Stimulated activated CD8-positive, alpha-beta memory T cell treated with anti-CD3 and anti-CD28 coated beads, Interleukin-12 subunit alpha, Interleukin-12 subunit beta, amount 100 ng/mL, for 4 hours (primary cell): ENCODE measurements around the gene ZNF547.

Source experiments
- DNase-seq: peaks from one replicate; pipeline ENCODE4 v3.0.0-alpha.2; 2020; ENCODE audit warnings: low read depth

The ZNF547 gene

DNA sequence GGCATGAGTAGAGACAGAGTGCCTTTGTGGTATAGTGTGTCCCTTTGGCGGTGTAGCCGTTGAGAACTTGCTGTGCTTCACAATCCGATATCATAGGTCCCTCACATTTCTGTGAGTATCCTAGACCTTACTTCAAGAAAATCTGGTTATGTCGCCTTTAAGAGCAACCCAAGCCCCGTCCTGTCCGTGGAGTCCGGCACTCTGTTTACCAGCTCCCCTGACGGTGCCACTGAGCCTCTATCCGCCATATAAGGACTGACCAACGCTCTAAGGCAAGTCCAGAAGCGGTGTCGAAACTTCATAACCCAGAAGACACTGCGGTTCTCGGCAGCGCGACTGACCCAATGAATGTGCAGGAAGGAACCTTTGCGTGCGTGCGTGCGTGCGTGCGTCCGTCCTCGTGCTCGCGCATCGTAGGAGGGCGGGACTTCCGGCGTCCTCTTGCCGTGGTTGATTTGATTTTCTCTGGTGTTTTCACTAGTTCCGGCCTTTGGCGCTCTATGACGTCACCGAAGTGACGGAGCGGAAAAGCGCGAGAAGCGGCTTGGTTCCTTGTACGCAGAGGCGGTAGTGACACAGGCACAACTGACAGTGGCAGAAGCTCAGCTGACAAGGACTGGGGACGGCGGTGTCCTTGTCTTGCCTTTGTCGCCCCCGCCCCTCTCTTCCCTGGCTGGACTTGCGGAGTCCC lies at the start of gene ZNF547, which contains the start of gene TRAPPC2B:
ZNF547 (plus strand) TSS at position 555 of the 691 bp plus-strand sequence. CDS start 5,005 bp downstream, outside the sequence.
TRAPPC2B (plus strand) TSS at position 555 of the 691 bp plus-strand sequence. CDS start 1,283 bp downstream, outside the sequence.
- peak; percentile 98 for DNase-seq

DNA sequence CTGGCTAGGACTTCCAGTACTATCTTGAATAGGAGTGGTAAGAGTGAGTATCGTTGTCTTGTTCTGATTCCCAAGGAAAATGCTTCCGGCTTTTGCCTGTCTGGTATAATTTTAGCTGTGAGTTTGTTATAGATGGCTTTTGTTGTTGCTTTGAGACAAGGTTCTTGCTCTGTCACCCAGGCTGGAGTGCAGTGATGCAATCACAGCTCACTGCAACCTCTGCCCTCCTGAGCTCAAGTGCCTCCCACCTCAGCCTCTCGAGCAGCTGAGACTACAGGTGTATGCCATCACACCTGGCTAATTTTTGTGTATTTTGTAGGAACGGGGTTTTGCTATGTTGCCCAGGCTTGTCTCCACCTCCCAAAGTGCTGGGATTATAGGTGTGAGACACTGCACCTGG lies 49.2 kb upstream of the ZNF547 start:
- no peak for DNase-seq

DNA sequence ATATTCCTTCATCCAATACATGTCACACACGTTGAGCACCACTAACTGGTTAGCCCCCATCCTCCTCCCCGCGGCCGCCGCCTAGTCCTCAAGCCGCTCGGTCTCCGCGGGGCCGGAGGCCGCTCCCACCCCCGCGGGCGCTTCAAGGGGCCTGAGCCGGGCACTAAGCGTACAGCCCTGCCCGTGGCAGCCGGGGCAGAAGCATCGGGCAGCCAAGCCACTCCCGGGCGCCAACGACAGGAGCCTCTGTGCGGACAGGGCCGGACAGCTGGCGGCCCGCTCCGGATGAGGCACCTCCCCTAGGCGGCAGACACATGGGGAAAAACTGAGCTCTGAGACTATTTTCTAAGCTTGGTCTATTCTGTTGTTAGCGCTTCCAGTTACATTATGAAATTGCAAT lies 45.8 kb upstream of the ZNF547 start:
- DNase-seq: no peak

DNA sequence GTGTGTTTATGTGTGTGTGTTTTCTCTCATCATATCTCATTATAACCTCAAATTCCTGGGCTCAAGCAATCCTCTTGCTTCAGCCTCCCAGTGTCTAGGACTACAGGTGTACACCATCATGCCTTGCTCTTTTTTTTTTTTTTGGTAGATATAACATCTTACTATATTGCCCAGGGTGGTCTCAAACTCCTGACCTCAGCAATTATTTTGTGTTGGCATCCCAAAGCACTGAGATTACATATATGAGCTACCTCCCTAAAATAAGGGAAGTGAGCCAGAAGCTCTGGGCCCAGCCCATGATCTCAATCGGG lies 43.5 kb upstream of the ZNF547 start:
- DNase-seq: no peak

DNA sequence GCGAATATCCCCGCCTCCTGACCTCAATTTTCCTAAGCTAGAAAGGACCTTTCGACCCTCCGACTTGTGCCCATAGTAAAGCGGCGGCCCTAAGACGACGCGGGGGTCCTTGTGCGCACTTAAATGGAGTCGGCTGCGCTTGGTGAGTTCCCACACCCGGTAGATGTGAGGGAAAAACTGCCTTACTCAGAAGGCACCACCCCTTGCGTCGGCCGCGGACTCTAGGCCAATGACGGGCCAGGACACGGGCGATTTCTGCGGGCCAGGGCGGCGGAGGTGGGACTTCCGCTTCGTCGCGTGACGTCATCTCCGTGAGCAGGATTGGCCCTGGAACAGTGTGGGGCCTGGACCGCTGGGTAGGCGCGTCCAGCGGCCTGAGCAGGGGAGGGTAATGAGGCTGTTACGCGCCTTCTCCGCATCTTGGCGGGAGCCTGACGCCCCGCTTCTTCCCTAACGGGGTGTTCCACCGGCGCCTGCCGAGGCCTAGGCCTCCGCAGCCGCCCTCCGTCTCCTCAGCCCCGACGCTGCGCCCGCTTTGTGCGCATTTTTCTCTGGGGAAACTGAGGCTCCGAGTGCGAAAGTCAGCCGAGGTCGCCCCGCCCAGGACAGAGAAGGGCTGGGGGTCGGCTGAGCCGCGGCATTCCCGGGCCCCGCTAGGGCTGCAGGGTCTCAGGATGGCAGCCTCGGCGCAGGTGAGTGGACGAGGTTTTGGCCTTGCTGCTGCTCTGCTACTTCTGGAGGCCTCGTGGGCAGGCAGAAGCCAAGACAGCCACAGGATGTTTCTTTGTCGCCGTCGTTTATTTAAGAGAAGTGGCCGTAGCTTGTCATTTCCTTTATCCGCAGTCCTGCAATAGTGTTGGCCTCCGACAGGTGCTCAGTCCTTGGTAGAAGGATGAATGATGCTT lies 42.9 kb upstream of the ZNF547 start, which contains the start of gene ZNF543:
ZNF543 (plus strand) TSS at position 293 of the 905 bp plus-strand sequence; CDS start at position 675, 382 bp downstream.
- DNase-seq: peak; percentile 82

DNA sequence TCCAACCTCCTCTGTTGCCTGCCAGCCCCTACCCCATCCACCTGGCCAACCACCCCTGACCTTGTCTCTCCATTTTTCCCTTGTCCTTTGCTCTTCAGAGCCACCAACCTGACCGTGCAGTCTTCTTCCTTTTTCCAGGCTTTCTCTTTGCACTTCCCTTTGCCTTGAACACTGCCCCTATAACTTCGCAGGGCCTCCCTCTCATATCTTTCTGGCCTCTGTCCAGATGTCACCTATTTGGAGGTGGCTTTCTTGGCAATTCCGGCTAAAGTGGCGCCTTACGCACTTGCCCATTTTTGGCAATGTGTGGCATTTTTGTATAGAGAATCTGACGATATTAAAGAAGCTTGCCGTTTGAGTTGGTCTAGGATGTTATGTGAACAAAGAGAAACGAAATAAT lies 42.2 kb upstream of the ZNF547 start:
- DNase-seq: no peak

DNA sequence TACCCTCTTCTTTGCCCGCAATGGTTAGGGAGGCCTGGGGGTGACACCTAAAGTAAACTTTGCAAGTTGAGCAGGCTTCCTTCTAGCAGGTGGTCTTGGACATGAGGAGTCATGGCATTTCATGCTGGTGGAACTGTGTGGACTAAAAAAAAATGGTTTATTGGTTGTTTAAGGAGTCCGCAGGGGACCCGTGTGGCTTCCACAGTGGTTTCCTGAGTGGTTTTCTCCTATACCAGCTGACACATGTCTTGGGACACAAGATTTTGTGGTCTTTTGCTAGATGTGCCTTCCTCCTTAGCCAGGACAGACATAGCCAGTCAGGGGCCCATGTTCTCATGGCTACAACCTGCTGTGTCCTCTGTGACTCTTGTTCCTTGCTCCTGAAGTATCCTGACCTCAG lies 41.6 kb upstream of the ZNF547 start:
- no peak for DNase-seq

DNA sequence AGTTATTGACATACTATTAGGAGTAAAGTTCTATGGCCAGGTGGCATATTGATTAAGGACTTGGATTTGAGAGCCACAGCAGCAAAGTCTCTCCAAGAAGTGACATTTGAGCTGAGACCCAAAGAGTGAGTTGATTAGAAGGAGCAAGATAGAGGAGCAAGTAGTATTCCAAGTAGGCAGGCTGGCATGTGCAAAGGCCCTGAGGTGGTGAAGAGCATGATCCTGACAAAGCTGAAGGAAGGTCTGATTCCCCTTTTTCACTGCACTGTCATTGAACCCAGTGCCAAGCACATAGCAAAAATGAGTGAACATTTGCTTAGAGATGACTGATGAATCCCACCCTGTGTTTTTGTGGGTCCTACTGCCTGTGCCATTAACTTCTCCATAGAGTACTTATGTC lies 38.4 kb upstream of the ZNF547 start:
- no peak for DNase-seq

DNA sequence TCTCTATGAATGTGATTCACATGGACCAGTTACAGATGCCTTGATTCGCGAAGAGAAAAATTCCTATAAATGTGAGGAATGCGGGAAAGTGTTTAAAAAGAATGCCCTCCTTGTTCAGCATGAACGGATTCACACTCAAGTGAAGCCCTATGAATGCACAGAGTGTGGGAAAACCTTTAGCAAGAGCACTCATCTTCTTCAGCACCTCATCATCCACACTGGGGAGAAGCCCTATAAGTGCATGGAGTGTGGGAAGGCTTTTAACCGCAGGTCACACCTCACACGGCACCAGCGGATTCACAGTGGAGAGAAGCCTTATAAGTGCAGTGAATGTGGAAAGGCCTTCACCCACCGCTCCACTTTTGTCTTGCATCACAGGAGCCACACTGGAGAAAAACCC lies 35.4 kb upstream of the ZNF547 start:
- no peak for DNase-seq

DNA sequence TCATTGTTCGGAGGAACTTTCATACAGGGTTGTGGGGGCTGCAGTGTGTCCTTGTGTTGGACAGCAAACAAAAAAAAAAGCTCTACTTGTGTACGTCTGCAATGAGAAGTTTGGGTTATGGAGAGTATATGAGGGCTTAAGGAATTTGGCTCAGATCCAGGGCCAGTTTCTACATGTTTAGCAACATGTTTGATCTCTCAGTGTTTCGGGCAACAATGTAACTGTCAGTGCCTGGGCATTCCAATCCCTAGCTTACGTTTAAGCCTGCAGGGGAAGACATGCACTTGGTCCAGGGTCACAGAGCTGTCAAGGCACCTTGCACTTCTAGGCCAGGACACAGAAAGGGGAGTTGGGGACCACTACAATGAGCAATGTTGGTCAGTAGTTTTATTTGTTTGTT lies 29.2 kb upstream of the ZNF547 start:
- no peak for DNase-seq

DNA sequence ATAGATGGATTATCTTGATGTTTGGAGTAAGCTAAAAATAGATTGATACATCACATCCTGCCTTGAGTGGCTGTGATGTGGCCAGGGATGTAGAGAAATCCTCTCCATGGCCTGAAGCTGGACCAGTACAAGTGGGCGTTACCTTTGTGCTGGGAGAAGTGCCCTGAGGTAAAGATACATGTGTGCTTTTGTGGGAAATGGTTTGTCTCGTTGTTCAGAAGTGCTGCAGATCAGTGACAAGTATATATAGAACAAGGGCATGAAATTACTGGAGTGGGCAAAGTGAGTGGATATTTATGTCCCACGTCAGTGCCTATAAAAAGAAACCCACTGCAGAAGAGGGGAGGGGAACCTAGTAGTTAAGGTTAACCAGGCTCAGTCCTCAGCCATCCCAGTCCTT lies 24.5 kb upstream of the ZNF547 start:
- DNase-seq: no peak

DNA sequence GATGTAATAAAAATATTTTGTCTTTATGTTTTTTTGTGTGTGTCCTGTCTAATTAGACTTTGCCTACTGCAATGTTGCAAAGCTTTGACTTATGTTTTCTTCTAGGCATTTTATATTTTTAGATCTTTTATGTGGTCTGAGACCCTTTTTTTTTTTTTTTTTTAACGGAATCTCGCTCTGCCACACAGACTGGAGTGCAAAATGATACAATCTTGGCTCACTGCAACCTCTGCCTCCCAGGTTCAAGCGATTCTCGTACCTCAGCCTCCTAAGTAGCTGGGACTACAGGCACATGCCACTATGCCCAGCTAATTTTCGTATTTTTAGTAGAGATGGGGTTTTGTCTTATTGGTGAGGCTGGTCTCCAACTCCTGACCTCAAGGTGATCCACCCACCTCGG lies 20.8 kb upstream of the ZNF547 start:
- DNase-seq: no peak

DNA sequence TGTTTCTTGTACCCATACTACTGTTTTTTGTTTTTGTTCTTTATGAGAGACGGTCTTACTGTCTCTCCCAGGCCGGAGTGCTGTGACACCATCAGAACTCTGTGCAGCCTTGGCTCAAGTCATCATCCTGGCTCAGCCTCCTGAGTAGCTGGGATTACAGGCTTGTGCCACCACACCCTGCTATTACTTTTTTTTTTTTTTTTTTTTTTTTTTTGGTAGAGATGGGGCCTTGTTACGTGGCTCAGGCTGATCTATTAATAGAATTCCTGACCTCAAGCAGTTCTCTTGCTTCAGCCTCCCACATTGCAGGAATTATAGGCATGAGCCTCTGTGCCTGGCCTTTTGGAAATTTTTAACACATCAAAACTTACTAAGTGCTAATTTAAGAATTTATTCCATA lies 15.2 kb upstream of the ZNF547 start:
- DNase-seq: no peak

DNA sequence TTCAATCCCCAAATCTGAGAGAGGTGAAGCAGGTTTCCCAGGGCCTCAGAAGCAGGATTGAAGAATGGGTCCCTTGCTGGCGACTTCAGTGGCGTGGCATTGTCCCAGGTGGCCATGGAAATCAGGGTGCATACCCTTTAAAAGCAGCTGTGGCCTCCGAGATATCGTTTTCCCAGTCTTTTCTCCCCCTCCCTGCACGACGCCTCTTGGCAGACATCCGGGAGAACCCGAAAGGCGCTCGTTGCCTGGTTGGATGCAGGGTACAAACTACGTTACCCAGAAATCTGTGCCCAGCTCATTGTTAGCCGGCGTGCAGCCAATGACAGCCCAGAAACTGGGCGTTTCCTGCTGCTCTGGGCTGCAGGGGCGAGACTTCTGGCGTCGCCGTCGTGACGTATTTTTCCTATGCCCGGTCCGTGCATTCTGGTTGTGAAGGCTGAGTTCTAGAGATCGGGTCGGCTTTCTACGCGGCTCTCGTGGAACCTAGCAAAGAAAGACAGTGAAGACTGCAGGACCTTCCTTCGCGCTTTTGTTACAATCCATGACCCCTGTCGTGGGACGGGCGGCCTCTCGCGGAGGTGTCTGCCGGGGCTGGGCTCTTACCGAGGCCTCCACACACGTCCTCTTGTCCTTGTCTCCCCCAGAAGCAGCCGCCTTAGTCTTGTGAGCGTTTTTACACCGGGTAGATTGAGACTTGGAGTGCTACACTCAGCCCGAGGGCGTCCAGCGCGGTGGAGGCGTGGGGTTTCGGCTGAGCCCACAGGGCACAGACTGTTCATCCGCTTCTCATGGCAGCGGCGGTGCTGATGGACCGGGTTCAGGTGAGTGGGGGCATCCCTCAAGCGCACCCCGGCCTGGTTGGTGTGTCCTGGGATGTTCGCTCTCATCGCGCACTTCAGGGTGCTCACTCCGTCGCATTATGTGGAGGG lies 12.2 kb upstream of the ZNF547 start, which contains the start of gene ZNF304:
ZNF304 (plus strand) TSS at position 395 of the 929 bp plus-strand sequence; CDS start at position 789, 394 bp downstream.
- DNase-seq: peak; percentile 68

DNA sequence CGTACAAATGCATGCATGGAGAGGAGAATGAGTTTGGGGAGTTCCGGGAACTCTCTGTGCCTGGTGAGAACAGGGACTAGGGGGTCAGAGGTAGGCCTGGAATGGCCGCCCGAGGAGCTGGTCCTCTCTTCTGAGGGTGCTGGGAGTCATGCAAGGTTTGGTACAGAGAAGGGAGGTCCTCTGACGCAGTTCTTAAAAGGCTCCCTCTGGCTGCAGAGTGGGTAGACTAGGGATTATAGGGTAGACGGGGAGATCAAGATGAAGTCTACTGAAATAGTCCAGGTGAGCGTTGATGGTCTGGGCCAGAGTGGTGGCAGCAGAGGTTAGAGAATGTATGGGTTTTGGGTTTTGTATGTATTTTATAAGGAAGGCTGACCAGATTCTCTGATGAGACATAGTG lies 11.5 kb upstream of the ZNF547 start:
- no peak for DNase-seq

DNA sequence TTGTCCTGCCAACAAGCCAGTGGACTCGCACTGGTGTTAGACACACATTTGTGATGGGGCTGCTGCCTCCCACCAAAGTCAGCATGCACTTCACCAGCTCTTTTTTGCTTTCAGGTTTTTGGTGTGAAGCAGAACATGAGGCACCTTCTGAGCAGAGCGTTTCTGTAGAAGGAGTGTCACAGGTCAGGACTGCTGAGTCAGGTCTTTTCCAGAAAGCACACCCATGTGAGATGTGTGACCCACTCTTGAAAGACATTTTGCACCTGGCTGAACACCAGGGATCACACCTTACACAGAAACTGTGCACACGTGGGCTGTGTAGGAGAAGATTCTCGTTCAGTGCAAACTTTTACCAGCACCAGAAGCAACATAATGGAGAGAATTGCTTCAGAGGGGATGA lies 7.4 kb upstream of the ZNF547 start:
- no peak for DNase-seq

DNA sequence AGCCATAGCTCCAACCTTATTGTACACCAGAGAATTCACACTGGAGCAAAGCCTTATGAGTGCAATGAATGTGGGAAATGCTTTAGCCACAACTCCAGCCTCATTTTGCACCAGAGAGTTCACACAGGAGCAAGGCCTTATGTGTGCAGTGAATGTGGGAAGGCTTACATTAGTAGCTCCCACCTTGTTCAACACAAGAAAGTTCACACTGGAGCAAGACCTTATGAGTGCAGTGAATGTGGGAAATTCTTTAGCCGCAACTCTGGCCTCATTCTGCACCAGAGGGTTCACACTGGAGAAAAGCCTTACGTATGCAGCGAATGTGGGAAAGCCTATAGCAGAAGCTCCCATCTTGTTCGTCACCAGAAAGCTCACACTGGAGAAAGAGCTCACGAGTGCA lies 5.9 kb upstream of the ZNF547 start:
- no peak for DNase-seq

DNA sequence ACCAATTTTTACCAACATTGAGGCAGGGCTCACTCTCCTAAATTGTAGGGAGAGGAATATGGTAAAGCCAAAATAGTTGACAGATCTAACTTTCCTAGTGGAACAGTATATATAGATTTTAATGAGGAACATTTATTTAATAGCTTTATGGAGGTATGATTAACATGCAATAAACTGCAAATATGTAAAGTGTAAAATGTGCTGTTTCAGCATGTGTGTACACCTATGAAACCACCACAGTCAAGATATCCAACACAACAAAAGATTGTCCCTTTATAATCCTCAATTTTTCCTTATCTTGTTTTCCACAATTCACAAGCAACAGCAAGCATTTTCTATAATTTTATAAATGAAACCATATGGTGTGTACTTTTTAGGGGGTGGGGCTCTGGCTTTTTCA lies 4.1 kb upstream of the ZNF547 start:
- no peak for DNase-seq

DNA sequence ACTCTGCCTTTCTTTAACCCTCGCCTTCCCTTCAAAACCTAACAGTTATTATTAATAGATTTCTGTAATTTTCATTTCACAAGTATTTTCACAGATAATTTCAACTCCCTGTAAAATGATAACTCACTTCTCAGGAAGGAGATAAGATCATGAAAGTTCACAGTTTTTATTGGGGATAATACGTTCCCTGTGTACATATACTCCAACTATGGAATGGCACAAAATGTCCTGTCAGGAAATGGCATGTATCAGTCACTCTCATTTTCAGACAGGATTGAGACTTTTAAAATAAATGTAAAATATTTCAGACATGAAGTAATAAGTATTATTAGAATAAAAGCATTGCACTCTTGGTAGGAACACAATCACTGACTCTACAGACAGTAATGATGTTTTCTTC lies 932 bp upstream of the ZNF547 start:
- no peak for DNase-seq

DNA sequence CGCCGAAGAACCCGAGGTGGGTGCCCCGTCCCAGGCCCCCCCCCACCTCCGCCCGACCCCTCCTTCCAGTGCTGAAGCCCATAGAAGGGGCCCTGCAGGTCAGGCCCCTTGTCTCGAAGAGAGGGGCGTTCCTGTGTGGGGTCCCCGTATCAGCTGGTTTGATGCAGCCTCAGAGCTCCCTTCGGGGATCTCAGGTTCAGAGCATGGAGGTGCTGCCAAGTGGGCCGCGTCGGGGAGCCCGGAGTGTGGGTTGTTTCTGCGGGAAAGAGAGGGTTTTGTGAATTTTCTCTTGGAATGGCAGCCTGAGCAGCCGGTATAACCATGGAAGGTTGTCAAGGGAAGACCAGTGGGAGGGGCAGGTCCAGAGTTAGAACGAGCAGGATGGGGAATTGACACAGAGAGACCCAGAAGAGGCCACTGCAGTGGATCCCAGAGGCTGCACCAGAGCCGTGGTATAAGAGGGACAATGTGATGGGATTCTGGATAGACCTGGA lies 384 bp downstream of the ZNF547 start:
- no peak for DNase-seq

DNA sequence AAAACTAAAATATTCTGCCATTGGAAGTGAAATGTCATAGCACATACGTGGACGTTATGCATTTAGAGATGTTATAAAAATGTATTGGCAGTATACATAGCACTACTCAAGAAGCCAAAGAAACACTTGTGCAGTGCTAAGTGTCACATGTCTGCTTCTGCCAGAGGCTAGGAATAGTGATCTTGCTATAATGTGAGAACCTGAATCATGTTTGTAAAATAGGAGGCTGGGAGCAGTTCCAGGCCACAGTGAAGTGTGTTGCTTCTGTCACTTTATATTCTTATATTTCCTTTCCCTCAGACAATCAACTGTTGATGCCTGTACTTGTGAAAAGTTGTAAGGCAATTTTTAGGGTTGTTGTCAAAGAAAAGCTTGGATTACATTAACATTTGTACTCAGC lies 3.4 kb downstream of the ZNF547 start:
- DNase-seq: no peak

DNA sequence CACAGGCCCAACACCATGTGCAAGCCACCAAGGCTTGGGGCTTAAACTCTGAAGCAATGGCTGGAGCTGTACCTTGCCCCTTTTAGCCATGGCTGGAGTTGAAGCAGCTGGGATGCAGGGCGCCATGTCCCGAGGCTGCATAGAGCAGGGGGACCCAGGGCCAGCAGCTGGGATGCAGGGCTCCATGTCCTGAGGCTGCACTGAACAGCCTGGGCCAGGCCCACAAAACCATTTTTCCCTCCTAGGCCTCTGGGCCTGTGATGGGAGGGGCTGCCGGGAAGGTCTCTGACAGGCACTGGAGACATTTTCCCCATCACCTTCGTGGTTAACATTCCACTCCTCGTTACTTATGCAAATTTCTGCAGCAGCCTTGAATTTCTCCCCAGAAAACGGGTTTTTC lies 10.8 kb downstream of the ZNF547 start:
- DNase-seq: no peak
